ENCODE measurements around the gene GARIN5B. TPM values are rescaled to one million over a fixed set of nuclear protein-coding genes. Genes with fewer than 3 reads are reported as not detected.

Gene GARIN5B
- total and polyA plus RNA-seq, 2 of the 13 experiments (the other 11 are each of a cell fraction or from before 2014, with no cell fraction given), result not detected

- TF ChIP-seq ISL2 (CRISPR knock-in tag; IDR thresholded peaks at IDR 0.05) (peak; percentile 66), ZNF430 (CRISPR knock-in tag; IDR thresholded peaks at IDR 0.05) (peak; percentile 43; the same call in 1 of the 2 replicates), MYC (CRISPR knock-in tag; IDR thresholded peaks at IDR 0.05; ENCODE audit: borderline replicate concordance) (peak; percentile 80; the same call in 1 of the 2 replicates), GATA4 (IDR thresholded peaks at IDR 0.05; ENCODE audit: borderline replicate concordance, low read depth) (no peak), NR0B2 (CRISPR knock-in tag; IDR thresholded peaks at IDR 0.05) (peak; percentile 82; the same call in 1 of the 2 replicates), GRHL1 (CRISPR knock-in tag; conservative IDR thresholded peaks at IDR 0.05) (no peak), ZNF543 (CRISPR knock-in tag; IDR thresholded peaks at IDR 0.05) (peak; percentile 87; the same call in 1 of the 2 replicates), POGZ (CRISPR knock-in tag; IDR thresholded peaks at IDR 0.05) (peak; percentile 74), MTA3 (CRISPR knock-in tag; IDR thresholded peaks at IDR 0.05) (no peak), SP2 (CRISPR knock-in tag; IDR thresholded peaks at IDR 0.05) (peak; percentile 82), SKIL (CRISPR knock-in tag; IDR thresholded peaks at IDR 0.05; ENCODE audit: borderline replicate concordance) (0 out of 2 replicates have a peak, but pooled peaks have one; percentile 40), ZNF263 (CRISPR knock-in tag; IDR thresholded peaks at IDR 0.05) (no peak), CCDC6 (CRISPR knock-in tag; IDR thresholded peaks at IDR 0.05) (peak; percentile 93), ZBTB2 (CRISPR knock-in tag; IDR thresholded peaks at IDR 0.05; ENCODE audit: low read depth) (peak; percentile 70; the same call in 1 of the 2 replicates), JUNB (CRISPR knock-in tag; IDR thresholded peaks at IDR 0.05; ENCODE audit: borderline replicate concordance) (peak; percentile 51; the same call in 1 of the 2 replicates), ZNF20 (CRISPR knock-in tag; IDR thresholded peaks at IDR 0.05) (no peak), ATF7-NPFF (CRISPR knock-in tag; IDR thresholded peaks at IDR 0.05; ENCODE audit: low read depth) (peak; percentile 83; the same call in 1 of the 2 replicates), ZNF335 (CRISPR knock-in tag; IDR thresholded peaks at IDR 0.05) (0 out of 2 replicates have a peak, but pooled peaks have one; percentile 23), ZNF256 (CRISPR knock-in tag; conservative IDR thresholded peaks at IDR 0.05) (no peak), THAP9 (CRISPR knock-in tag; IDR thresholded peaks at IDR 0.05; ENCODE audit: borderline replicate concordance) (peak; percentile 43; the same call in 1 of the 2 replicates)
Observed at GRCh38 chr19:55407800-55408532, 44.9 kb upstream of the GARIN5B start (continued).
